Caco-2 (cell line): ENCODE results near the gene CASP10. TPM values are rescaled to one million over a fixed set of nuclear protein-coding genes. Genes with fewer than 3 reads are reported as not detected.

Source experiments
- BruUV-seq: library from RNA; stranded (reverse); fragments of 400-500 nt; replicated peaks from 2 replicates; lab custom pipeline; 2021; lab: Mats Ljungman, UMichigan
- CTCF ChIA-PET: fragments of 300-600 bp; sonication (Branson Sonifier 250); formaldehyde crosslinking; loops from one replicate; lab custom pipeline; 2022; ENCODE audit warnings: antibody characterized with exemption; lab: Charles Lee
- POLR2A ChIA-PET: fragments of 300-600 bp; sonication (Branson Sonifier 250); formaldehyde crosslinking; loops from one replicate; lab custom pipeline; 2022; ENCODE audit warnings: antibody characterized with exemption; lab: Charles Lee
- DNase-seq, 2 experiments: peaks; one replicate each; pipeline versions ENCODE4 v3.0.0 to v3.0.0-alpha.2; 2020 to 2022
- H3K27me3 ChIP-seq: replicated peaks from 2 replicates; pipeline ENCODE4 v1.6.0; 2011; ENCODE audit warnings: low read length; ENCODE audit not compliant: control insufficient read depth, insufficient read depth
- H3K36me3 ChIP-seq: 2 replicates; pipeline ENCODE4 v1.5.1; 2011; ENCODE audit warnings: low read length; ENCODE audit not compliant: control insufficient read depth, insufficient read depth
- H3K4me1 ChIP-seq: fragments of 250-450 bp; sonication (Bioruptor Pico); 2 replicates; pipeline ENCODE4 v1.5.1; 2020; ENCODE audit warnings: mild to moderate bottlenecking
- H3K4me3 ChIP-seq: 2 replicates; pipeline ENCODE4 v1.5.1; 2011; ENCODE audit warnings: low read depth, mild to moderate bottlenecking, control low read depth, low read length
- H3K9me3 ChIP-seq: fragments of 250-450 bp; sonication (Bioruptor Pico); 2 replicates; pipeline ENCODE4 v1.5.1; 2020; ENCODE audit warnings: mild to moderate bottlenecking, moderate library complexity
- H3K27ac Mint-ChIP-seq: one replicate; pipeline ENCODE4 v1.8.0; 2022; ENCODE audit warnings: mixed read lengths; ENCODE audit not compliant: unreplicated experiment
- H3K27me3 Mint-ChIP-seq: one replicate; pipeline ENCODE4 v1.8.0; 2022; ENCODE audit warnings: mixed read lengths; ENCODE audit not compliant: insufficient read depth, unreplicated experiment
- H3K36me3 Mint-ChIP-seq: one replicate; pipeline ENCODE4 v1.8.0; 2022; ENCODE audit warnings: mild to moderate bottlenecking, mixed read lengths; ENCODE audit not compliant: insufficient read depth, unreplicated experiment
- H3K4me1 Mint-ChIP-seq: one replicate; pipeline ENCODE4 v1.8.0; 2022; ENCODE audit warnings: low read depth, mixed read lengths; ENCODE audit not compliant: unreplicated experiment
- H3K4me3 Mint-ChIP-seq: one replicate; pipeline ENCODE4 v1.8.0; 2022; ENCODE audit warnings: mild to moderate bottlenecking, moderate library complexity, mixed read lengths; ENCODE audit not compliant: unreplicated experiment
- H3K9me3 Mint-ChIP-seq: one replicate; pipeline ENCODE4 v1.8.0; 2022; ENCODE audit warnings: mixed read lengths; ENCODE audit not compliant: unreplicated experiment
- intact Hi-C: fragments of 100-400 bp; cut with micrococcal nuclease; formaldehyde crosslinking; loops from one replicate; pipeline ENCODE4 v1.10.0; 2022; ENCODE audit not compliant: unreplicated experiment
- total RNA-seq: library from RNA; stranded (reverse); gene quantifications from 2 replicates; pipeline ENCODE4 v1.2.3, GENCODE V29; 2022
- TF ChIP-seq, protein P1 (sequence below), 2 experiments: fragments of 200-600 bp in 1 of 2; IDR thresholded peaks; 1 replicate in 1 of 2; 2 replicates in 1 of 2; pipeline versions ENCODE4 v1.5.1 to v1.8.0; 2011 to 2022; ENCODE audit warnings: antibody characterized with exemption in 1 of 2, control low read depth in 1 of 2, inconsistent platforms in 1 of 2, low read depth in 1 of 2, low read length in 1 of 2, mild to moderate bottlenecking in 1 of 2, moderate library complexity in 1 of 2; ENCODE audit not compliant: insufficient read depth in 1 of 2, severe bottlenecking in 1 of 2, unreplicated experiment in 1 of 2

Gene CASP10
- total RNA-seq, 1 experiment from 2014 or later: 5.8 TPM

GRCh38 chr2:201233812-201234662 lies 51.1 kb downstream of the CASP10 start:
- ChIA-PET POLR2A (interaction anchor here (0.6 to 1.7 kb wide), 8 partner anchors 12 to 806 kb away, joined by 3 to 13 read pairs (median 4); partner anchors contain the start of genes CASP10, ORC2 and STRADB), CTCF (interaction anchor here (0.6 to 2.7 kb wide), 11 partner anchors 24 to 467 kb away, joined by 3 to 76 read pairs (median 5); partner anchors contain the start of genes CASP10, STRADB and TRAK2)
- Histone ChIP-seq H3K27me3 (no peaks in the 10 kb centered on the region), H3K36me3 (no peaks in the 10 kb centered on the region), H3K4me1 (peaks cover 6% of the 10 kb centered on the region), H3K9me3 (no peaks in the 10 kb centered on the region), H3K4me3 (peak overlapping the region; percentile 71)
- peak; percentile 34 to 37 for DNase-seq
- no peaks in the 10 kb centered on the region for H3K9me3 Mint-ChIP-seq
- BruUV-seq: TSS peak; percentile 64
- H3K27me3 Mint-ChIP-seq: no peaks in the 10 kb centered on the region
- H3K4me1 Mint-ChIP-seq: peaks cover 11% of the 10 kb centered on the region
- intact Hi-C loops: loop anchor here (1.0 to 10.0 kb wide), 4 partner anchors 76 to 411 kb away; partner anchors contain the start of genes HYCC2 and TMEM237
- H3K4me3 Mint-ChIP-seq: peak overlapping the region; percentile 98
- TF ChIP-seq, protein P1, sequence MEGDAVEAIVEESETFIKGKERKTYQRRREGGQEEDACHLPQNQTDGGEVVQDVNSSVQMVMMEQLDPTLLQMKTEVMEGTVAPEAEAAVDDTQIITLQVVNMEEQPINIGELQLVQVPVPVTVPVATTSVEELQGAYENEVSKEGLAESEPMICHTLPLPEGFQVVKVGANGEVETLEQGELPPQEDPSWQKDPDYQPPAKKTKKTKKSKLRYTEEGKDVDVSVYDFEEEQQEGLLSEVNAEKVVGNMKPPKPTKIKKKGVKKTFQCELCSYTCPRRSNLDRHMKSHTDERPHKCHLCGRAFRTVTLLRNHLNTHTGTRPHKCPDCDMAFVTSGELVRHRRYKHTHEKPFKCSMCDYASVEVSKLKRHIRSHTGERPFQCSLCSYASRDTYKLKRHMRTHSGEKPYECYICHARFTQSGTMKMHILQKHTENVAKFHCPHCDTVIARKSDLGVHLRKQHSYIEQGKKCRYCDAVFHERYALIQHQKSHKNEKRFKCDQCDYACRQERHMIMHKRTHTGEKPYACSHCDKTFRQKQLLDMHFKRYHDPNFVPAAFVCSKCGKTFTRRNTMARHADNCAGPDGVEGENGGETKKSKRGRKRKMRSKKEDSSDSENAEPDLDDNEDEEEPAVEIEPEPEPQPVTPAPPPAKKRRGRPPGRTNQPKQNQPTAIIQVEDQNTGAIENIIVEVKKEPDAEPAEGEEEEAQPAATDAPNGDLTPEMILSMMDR (IDR thresholded peaks at IDR 0.05; ENCODE audit: insufficient read depth in 1 of 2, low read depth in 1 of 2, low read length in 1 of 2, severe bottlenecking in 1 of 2, unreplicated experiment in 1 of 2): no peak
- peaks cover 11% of the 10 kb centered on the region for H3K36me3 Mint-ChIP-seq
- H3K27ac Mint-ChIP-seq: peak overlapping the region; percentile 95

DNA sequence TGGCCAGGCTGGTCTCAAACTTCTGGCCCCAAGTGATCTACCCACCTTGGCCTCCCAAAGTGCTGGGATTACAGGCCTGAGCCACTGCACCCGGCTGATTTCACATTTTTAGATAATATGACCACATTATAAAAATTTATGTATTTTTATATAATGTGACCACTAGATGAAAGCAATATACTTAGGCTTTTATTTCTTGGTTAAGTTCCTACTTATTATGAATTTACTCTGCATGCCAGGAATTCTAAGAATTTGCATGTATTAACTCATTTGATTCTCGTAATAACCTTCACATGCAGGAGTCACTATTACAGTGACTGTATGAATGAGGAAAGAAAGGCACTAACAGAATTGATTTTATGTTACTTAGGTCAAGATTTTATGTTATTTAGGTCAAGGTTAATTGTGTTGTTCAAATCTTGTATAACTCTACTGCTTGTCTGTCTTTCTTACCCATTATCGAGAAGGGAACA lies 51.8 kb downstream of the CASP10 start:
- no peaks in the 10 kb centered on the region for H3K9me3 ChIP-seq
- Mint-ChIP-seq H3K27me3 (no peaks in the 10 kb centered on the region), H3K4me3 (peak overlapping the region; percentile 98), H3K9me3 (no peaks in the 10 kb centered on the region), H3K4me1 (peaks cover 11% of the 10 kb centered on the region), H3K36me3 (peaks cover 18% of the 10 kb centered on the region), H3K27ac (peak overlapping the region; percentile 95)
- peak overlapping the region; percentile 71 for H3K4me3 ChIP-seq
- BruUV-seq: no TSS peak
- H3K36me3 ChIP-seq: no peaks in the 10 kb centered on the region; the same call in 1 of the 2 replicates
- no peaks in the 10 kb centered on the region for H3K27me3 ChIP-seq
- intact Hi-C loops: loop anchor here (5.0 to 10.0 kb wide), 2 partner anchors 218 to 410 kb away; partner anchors contain the start of genes STRADB, TMEM237 and TRAK2
- POLR2A ChIA-PET: interaction anchor here (0.6 to 1.7 kb wide), 5 partner anchors 11 to 806 kb away, joined by 3 to 13 read pairs (median 4); partner anchors contain the start of genes CASP10 and ORC2
- CTCF ChIA-PET: interaction anchor here (0.7 to 2.1 kb wide), 2 partner anchors 129 to 272 kb away, joined by 3 to 8 read pairs; no protein-coding TSS in a partner anchor
- TF ChIP-seq, protein P1 (IDR thresholded peaks at IDR 0.05; ENCODE audit: insufficient read depth in 1 of 2, low read depth in 1 of 2, low read length in 1 of 2, severe bottlenecking in 1 of 2, unreplicated experiment in 1 of 2): no peak
- H3K4me1 ChIP-seq: peaks cover 6% of the 10 kb centered on the region
- no peak for DNase-seq
